GM19468 (cell line): ENCODE data around the gene FRMD4B.
A peak's percentile ranks its signal among the peaks of the same experiment; 100 is the strongest.

Source experiments
- ATAC-seq: cut with Tn5 transposase; IDR thresholded peaks from one replicate; pipeline ENCODE4 v1.9.1; 2021; ENCODE audit warnings: mild to moderate bottlenecking, moderate library complexity, moderate number of reproducible peaks; ENCODE audit not compliant: unreplicated experiment; ENCODE audit errors: extremely low read depth

FRMD4B gene

DNA sequence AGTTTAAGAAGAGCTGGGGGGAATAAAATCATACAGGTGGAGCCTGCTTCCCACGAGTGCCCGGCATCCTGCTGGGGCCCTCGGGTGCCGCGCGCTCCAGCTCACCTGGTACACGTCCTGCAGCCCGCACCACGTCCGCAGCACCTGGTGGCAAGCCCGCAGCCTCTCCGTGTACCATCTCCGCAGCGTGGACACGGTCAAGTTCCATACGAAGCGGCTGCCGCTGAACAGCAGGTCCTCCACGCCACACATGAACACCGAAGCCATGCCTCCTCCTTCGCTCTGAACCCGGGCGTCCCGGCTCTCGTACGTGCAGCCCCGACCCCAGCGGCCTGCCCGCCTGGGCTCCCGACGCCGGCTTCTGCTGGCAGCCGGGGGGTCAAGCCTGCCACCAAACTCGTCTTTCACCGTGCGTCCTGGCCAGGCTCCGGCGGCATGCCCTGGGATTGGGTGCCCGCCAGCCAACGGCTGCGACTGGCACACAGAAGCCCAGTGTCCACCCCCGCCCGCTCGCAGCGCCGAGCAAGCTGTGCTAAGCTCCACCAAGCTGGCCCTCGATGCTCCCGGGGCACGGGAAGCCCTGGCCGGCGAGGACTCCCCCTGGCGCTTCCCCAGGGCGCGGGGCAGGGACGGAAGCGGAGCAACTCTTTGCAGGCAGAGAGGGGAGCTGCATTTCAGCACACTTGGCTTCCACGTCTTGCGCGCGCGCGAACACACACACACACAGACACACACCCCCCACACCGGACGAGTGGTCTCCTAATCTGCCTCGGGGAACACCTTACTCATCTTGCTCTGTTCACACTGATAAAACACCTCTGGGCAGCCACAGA lies at the start of gene FRMD4B:
Gene FRMD4B, minus strand, starts transcription at position 366 of the 833 bp plus-strand sequence. Its CDS starts 99 bp downstream, at position 267.
- ATAC-seq: no peak

DNA sequence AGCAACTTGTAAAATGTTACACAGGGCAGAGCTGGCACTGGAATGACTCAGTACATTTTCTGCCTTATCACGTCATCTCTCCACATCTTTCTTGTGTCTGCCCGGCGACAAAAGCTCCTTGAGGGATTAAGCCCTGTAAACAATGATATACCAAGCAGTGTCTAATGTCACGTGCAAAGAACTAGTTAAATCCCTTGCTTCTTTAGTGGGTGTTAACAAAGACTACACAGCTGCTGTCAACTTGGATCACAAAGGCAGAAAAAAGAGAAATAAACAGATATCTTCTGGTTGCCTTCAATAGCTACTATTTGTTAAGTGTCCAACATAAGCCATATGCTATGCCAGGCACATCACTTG lies 48.1 kb upstream of the FRMD4B start:
- ATAC-seq: no peak

- no peak for ATAC-seq
Measured at GRCh38 chr3:69433121-69433968, 47.5 kb upstream of the FRMD4B start.

- no peak for ATAC-seq
Measured at GRCh38 chr3:69428657-69429255, 42.9 kb upstream of the FRMD4B start.

- ATAC-seq: no peak
Measured at GRCh38 chr3:69426967-69427304, 41.0 kb upstream of the FRMD4B start.

DNA sequence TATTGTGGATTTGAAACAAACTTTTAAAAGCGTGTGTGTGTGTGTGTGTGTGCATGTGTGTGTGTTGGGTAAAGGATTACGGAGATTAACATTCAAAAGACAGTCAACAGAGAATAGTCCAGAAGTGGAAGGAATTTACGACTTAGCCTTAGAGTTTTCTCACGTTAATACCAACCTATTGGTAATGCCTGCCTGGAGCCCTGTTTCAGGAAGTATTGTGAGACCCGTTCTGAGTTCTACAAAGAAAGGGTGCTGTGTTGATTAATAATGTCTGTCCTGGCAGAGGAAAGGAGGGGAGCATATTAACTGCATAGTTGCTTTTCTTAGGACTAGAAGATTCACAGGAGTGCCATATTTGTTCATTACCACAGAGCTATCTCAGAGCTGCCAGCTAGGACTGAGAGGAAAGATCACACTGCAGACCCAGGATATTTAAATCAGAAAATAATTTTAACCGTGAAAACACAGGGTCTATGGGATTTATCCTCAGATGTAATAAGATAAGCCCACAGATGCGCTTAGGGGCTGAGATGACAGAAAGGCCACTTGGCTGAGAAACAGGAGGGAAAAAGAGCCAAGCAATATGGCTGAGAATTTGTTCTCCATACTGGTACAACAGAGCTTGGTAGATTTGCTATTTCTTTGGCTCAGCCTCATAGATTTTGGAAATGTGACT lies 40.5 kb upstream of the FRMD4B start:
- ATAC-seq: no peak

DNA sequence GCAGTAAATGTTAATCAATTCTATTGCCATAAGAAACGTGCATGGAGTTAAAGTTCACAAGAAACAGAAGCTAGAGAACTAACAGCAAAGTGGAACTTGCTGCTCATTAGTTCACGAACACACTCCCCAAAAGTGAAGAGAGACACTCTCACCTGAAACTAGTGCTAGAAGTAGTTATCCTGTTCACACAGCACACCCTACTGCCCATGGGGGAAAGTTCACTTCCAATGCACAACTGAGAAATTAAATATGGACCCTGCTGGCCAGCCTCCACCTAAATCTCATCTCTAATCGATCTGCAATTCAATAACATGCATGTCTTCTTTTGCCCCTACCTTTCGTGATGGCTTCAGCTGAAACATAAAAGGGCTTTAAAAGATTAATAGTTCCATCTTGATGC lies 39.4 kb upstream of the FRMD4B start:
- ATAC-seq: peak; percentile 69

DNA sequence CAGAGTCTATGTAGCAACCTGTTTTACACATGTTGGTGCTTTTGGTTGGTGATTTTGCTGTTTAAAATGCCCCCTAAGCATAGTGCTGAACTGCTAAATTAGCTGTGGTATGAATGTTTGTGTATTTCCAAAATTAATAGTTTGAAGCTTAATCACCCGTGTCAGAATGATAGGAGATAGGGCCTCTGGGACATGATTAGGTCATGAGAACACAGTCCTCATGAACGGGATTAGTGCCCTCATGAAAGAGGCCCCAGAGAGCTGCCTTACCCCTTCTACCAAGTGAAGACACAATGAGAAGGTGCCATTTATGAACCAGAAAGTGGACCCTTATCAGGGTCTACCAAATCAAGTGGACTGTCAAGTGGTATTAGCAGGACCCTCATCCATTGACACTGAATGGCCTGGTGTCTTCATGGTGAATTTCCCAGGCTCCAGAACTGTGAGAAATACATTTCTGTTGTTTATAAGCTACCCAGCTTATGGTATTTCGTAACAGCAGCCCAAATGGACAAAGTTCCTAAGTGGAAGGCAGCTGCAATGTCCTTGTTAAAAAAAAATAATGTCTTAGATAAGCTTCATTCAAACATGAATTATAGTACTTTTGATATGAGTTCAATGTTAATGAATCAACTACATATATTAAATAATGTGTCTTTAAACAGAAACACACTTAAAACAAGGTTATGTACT lies 37.7 kb upstream of the FRMD4B start:
- no peak for ATAC-seq

DNA sequence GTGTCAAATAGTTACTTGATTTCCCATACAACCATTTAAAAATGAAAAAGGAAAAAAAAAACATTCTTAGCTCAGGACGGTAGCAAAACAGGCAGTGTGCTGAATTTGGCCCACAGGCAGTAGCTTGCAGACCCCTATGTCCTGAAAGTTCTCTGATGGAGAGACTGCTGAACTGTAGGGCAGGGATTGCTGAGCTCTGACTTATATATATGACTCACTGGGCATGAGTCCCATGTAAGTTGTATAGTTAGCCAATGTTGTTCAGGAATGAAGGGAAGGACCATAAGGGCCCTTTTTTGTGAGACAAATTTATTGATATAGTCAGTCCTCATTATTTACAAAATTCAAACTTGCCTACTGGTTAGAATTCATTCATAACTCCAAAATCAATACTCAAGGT lies 36.9 kb upstream of the FRMD4B start:
- no peak for ATAC-seq

DNA sequence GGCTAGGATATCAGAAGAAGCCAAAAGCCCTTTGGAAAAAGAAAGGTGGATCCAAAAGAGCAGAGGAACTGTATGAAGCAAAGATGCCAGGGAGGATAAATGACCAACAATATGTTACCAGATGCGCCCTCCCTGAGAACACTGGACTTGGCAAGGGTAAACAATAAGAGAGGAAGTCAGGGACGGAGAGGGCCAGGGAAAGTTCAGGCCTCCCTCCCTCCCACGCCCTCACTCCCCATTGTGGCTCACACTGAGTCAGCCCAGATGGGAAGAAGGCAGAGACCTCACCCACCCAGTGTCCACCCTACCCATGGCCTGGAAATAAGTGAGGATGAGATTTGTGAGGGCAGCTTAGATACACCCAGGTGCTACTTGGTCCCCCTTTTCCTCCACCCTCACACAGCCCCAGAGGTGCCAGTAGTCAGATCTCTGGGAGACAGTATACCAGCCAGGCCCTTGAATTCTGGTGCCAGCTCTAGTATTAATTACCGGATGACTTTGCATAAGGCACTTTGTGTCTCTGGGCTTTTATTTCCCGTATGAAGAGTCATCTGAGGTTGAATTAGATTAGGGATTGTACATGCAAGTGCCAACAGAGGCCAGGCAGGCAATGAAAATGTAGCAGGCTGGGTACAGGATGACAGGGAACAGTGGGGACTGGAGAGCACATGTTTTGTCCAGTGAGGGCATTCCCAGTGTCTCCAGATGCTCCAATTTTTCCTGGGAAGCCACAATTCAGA lies 35.1 kb upstream of the FRMD4B start:
- no peak for ATAC-seq

DNA sequence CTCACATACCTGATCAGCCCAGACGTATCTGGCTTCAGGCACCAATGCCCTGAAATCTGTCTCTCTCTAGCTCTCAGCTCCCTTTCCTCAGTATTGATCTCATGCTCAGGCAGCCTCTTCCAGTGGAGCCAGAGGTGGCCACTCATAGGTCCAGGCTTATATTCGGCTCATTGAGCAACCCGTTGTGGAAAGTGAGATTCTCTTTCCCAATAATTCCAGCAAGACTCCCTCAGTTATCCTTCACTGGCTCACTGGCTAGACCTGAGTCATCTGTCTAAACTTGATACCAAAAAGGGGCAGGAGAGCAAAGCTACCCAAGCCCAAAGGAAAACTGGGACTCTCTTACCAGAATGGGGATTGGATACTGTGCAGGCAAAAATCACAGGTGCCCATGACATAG lies 33.4 kb upstream of the FRMD4B start:
- no peak for ATAC-seq

- ATAC-seq: no peak
Measured at GRCh38 chr3:69417541-69418078, 31.7 kb upstream of the FRMD4B start.

DNA sequence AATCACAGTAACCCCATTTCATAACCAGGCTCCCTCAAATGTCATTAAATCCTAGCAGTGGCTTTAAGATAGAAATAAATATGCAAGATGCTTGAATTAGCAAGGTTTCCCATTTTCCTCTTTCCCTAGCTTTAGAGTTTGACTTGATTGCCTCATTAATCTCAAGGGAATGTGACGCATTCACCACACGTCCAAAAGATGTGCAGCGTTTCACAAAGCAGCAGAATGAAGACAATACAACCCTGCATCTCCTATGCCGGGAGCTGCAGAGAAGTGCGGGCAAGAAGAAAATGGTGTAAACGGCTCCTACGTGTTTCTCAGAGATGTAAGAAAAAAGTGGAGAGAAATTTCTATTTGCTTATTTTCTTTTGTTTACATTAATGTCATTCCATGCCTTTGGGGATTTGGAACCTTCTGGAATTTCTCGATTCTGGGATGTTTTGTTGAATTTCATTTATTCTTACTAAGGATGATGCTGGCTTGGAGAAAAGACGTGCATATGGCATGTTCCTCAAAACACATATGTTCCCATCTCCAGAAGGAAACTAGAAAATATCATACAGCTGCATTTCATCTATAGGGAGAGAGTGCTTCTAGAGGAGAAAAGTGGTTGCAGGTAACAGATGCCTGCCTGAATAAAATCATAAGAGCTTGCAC lies 27.8 kb upstream of the FRMD4B start:
- no peak for ATAC-seq

GRCh38 chr3:69411346-69411745 lies 25.5 kb upstream of the FRMD4B start:
- no peak for ATAC-seq

GRCh38 chr3:69410301-69410700 lies 24.4 kb upstream of the FRMD4B start:
- ATAC-seq: peak; percentile 96

DNA sequence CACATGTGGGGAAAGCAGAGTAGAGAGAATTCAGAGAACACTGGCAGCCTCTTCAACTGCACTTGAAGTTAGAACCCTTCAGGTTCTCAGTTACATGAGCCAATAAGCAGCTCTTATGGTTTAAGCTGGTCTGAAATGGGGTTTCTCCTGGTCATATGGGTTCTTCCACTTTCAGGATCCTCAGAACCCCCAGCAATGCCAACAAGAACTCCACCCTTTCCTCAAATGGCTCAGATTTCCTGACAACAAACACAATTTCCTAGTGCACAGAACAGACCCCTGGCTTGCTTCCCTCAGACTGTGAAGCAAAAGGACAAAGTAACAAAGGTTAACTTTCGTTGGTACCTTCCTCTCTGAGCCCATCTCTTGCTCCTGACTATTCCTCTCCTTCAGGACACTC lies 23.9 kb upstream of the FRMD4B start:
- ATAC-seq: no peak

GRCh38 chr3:69409011-69409410 lies 23.1 kb upstream of the FRMD4B start:
- ATAC-seq: no peak

DNA sequence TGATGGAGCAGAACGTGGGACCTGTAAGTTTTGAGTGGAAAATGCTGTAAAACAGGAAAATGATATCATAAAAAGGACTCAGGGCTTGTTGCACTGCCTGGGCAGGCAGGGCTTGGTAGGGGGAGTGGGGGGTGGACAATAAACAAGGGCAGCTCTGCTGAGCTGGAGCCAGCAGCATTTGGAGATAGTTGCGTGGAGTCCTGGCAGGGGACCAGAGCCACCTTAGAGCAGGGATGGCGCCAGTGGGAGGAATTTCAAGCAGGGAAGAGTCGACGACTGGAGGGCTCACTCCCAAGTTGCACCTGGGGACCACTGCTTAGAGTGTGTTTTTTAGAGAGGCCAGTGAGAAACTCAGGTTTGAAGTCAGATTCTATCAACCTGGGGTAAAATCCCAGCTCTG lies 22.7 kb upstream of the FRMD4B start:
- ATAC-seq: no peak

DNA sequence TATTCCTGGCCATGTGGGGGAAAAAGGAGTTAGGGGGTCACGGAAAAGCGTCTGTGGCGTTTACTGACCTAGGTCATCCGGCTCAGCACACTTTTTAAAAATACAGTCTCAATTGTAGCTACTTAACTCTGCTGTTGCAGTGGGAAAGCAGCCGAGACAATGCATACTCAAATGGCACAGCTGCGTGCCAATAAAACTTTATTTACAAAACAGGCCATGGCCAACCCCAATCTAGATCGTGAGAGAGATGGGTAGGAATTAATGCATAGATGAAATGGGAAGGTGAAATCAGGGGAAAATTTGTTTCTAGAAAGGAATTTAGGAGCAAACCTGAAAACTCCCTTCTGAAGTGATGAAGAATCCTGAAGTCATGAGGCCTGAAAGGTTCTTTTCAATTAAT lies 22.0 kb upstream of the FRMD4B start:
- ATAC-seq: no peak
